GM18508 (cell line): ENCODE data around the gene SFTPB.
"Not testable (repeated sequence)": the region's sequence is repeated elsewhere in the genome, so short reads cannot be mapped to it uniquely, and the experiment has no call there.

Experiments
- ATAC-seq: cut with Tn5 transposase; IDR thresholded peaks from one replicate; pipeline ENCODE4 v1.9.1; 2021; ENCODE audit warnings: moderate number of reproducible peaks; ENCODE audit not compliant: insufficient read depth, unreplicated experiment

The SFTPB gene

GRCh38 chr2:85678794-85679672 is 11.0 kb upstream of the SFTPB start:
- ATAC-seq, result no peak

GRCh38 chr2:85678377-85678776 is 10.4 kb upstream of the SFTPB start:
- ATAC-seq, result no peak

- no peak for ATAC-seq
These were observed 8.0 kb upstream of the SFTPB start for GRCh38 chr2:85675866-85676548.

- no peak for ATAC-seq
These were observed 7.4 kb upstream of the SFTPB start for GRCh38 chr2:85675427-85675826.

GRCh38 chr2:85674417-85674816 is 6.4 kb upstream of the SFTPB start:
- ATAC-seq, result no peak

GRCh38 chr2:85673716-85674375 is 5.8 kb upstream of the SFTPB start:
- ATAC-seq, result no peak

GRCh38 chr2:85672456-85672855 is 4.5 kb upstream of the SFTPB start:
- ATAC-seq, result no peak

GRCh38 chr2:85670416-85670815 is 2.4 kb upstream of the SFTPB start:
- not testable (repeated sequence) for ATAC-seq

- ATAC-seq, result peak; percentile 94
These were observed 1.6 kb upstream of the SFTPB start for GRCh38 chr2:85669549-85669948.

- ATAC-seq, result no peak
These were observed 801 bp upstream of the SFTPB start for GRCh38 chr2:85668857-85669142.

- no peak for ATAC-seq
These were observed 414 bp downstream of the SFTPB start for GRCh38 chr2:85667561-85668008.

GRCh38 chr2:85666435-85667316 is 1.3 kb downstream of the SFTPB start:
- no peak for ATAC-seq

- no peak for ATAC-seq
These were observed 2.0 kb downstream of the SFTPB start for GRCh38 chr2:85666016-85666415.

GRCh38 chr2:85665264-85665937 is 2.6 kb downstream of the SFTPB start:
- no peak for ATAC-seq

GRCh38 chr2:85663594-85664565 is 4.1 kb downstream of the SFTPB start:
- ATAC-seq, result no peak

- no peak for ATAC-seq
These were observed 5.0 kb downstream of the SFTPB start for GRCh38 chr2:85662899-85663593.

- ATAC-seq, result no peak
These were observed 6.7 kb downstream of the SFTPB start for GRCh38 chr2:85661139-85661858.
